GM12878 (cell line): Measurements from ENCODE around the gene RCAN2. TPM values are rescaled to one million over a fixed set of nuclear protein-coding genes. Genes with fewer than 3 reads are reported as not detected.

ENCODE experiments used
- ATAC-seq: fragments of 200-7000 bp; cut with Tn5 transposase; 3 replicates; pipeline ENCODE4 v1.9.1; 2020; ENCODE audit warnings: mild to moderate bottlenecking, moderate library complexity
- BruUV-seq: library from RNA; stranded (reverse); fragments of 400-500 nt; replicated peaks from 2 replicates; lab custom pipeline; 2021; lab: Mats Ljungman, UMichigan
- CTCF ChIA-PET: fragments of 300-600 bp; sonication (Branson Sonifier 250); formaldehyde crosslinking; extraction: SDS; loops from one replicate; lab custom pipeline; 2021; ENCODE audit warnings: inconsistent platforms; lab: Yijun Ruan, JAX
- POLR2A ChIA-PET: fragments of 350-600 bp; formaldehyde crosslinking; extraction: SDS; loops from one replicate; lab custom pipeline; 2021; ENCODE audit warnings: inconsistent platforms; lab: Charles Lee
- RAD21 ChIA-PET: fragments of 300-600 bp; sonication (Branson Sonifier 250); formaldehyde crosslinking; loops from one replicate; lab custom pipeline; 2023; ENCODE audit warnings: antibody characterized with exemption; ENCODE audit not compliant: unreplicated experiment; lab: Charles Lee
- SMC1A ChIA-PET: fragments of 300-600 bp; sonication (Branson Sonifier 250); formaldehyde crosslinking; loops from one replicate; lab custom pipeline; 2023; ENCODE audit not compliant: unreplicated experiment, uncharacterized antibody; lab: Charles Lee
- DNase-seq: peaks from one replicate; pipeline ENCODE4 v3.0.0-alpha.2; 2011; ENCODE audit warnings: low read depth, low spot score
- FAIRE-seq: peaks from 3 replicates; lab custom pipeline; 2011; peaks lifted over from hg19 to GRCh38; lab: Jason Lieb, UNC
- H2AFZ ChIP-seq: 2 replicates; pipeline ENCODE4 v1.6.0; 2011; ENCODE audit warnings: low read depth, low read length, control low read depth; ENCODE audit not compliant: control insufficient read depth
- H3K27ac ChIP-seq: 2 replicates; pipeline ENCODE4 v1.5.1; 2011; ENCODE audit warnings: control low read depth; ENCODE audit not compliant: control insufficient read depth, insufficient read depth
- H3K27me3 ChIP-seq, 2 experiments: replicated peaks in 1 of 2; 2 replicates each; pipeline versions ENCODE4 v1.6.0 to v1.6.1; 2011; ENCODE audit warnings: low read length in 1 of 2; ENCODE audit not compliant: control insufficient read depth in 2 of 2, insufficient read depth in 2 of 2
- H3K36me3 ChIP-seq, 2 experiments: 2 replicates each; pipeline ENCODE4 v1.5.1; 2011; ENCODE audit warnings: low read length in 1 of 2; ENCODE audit not compliant: control insufficient read depth in 2 of 2, insufficient read depth in 2 of 2
- H3K4me1 ChIP-seq: 2 replicates; pipeline ENCODE4 v1.6.1; 2011; ENCODE audit warnings: mild to moderate bottlenecking, low read length, moderate library complexity, mixed read lengths; ENCODE audit not compliant: control insufficient read depth, insufficient read depth
- H3K4me2 ChIP-seq: 2 replicates; pipeline ENCODE4 v1.6.0; 2011; ENCODE audit warnings: control low read depth; ENCODE audit not compliant: control insufficient read depth, insufficient read depth
- H3K4me3 ChIP-seq: fragments of 200-600 bp; sonication (generic); 2 replicates; pipeline ENCODE4 v1.5.1; 2016
- H3K79me2 ChIP-seq: 2 replicates; pipeline ENCODE4 v1.6.0; 2011; ENCODE audit warnings: low read length; ENCODE audit not compliant: control insufficient read depth, insufficient read depth
- H3K9ac ChIP-seq: 2 replicates; pipeline ENCODE4 v1.8.0; 2011; ENCODE audit warnings: low read length, control low read depth, mixed read lengths; ENCODE audit not compliant: control insufficient read depth, insufficient read depth
- H3K9me3 ChIP-seq: replicated peaks from 3 replicates; pipeline ENCODE4 v1.5.1; 2011; ENCODE audit warnings: mild to moderate bottlenecking, low read length; ENCODE audit not compliant: control insufficient read depth, insufficient read depth
- H4K20me1 ChIP-seq: 2 replicates; pipeline ENCODE4 v1.6.0; 2011; ENCODE audit not compliant: control insufficient read depth, insufficient read depth
- BACH1 ChIP-seq: fragments of 450-650 bp; IDR thresholded peaks from 2 replicates; pipeline ENCODE4 v1.6.1; 2017; ENCODE audit warnings: mild to moderate bottlenecking, borderline replicate concordance
- BRCA1 ChIP-seq: IDR thresholded peaks from 2 replicates; pipeline ENCODE4 v1.6.1; 2011; ENCODE audit warnings: low read depth, low read length, improper control_type of control experiment
- ETV6 ChIP-seq, 2 experiments: fragments of 450-650 bp in 1 of 2; IDR thresholded peaks in 1 of 2; conservative IDR thresholded peaks in 1 of 2; 2 replicates each; pipeline ENCODE4 v1.6.1; 2014; ENCODE audit warnings: antibody characterized with exemption in 1 of 2, borderline replicate concordance in 1 of 2, low read depth in 1 of 2, mild to moderate bottlenecking in 1 of 2, moderate library complexity in 1 of 2
- KAT2A ChIP-seq: conservative IDR thresholded peaks from 2 replicates; pipeline ENCODE4 v1.6.1; 2011; ENCODE audit warnings: low read depth, low read length; ENCODE audit not compliant: control insufficient read depth
- MTA2 ChIP-seq: fragments of 450-650 bp; IDR thresholded peaks from 2 replicates; pipeline ENCODE4 v1.6.1; 2016; ENCODE audit warnings: low read depth, mild to moderate bottlenecking, moderate library complexity
- NR2C2 ChIP-seq: IDR thresholded peaks from 2 replicates; pipeline ENCODE4 v1.6.1; 2011; ENCODE audit warnings: borderline replicate concordance, low read depth; ENCODE audit not compliant: control insufficient read depth, insufficient read length
- NR2F1 ChIP-seq: fragments of 450-650 bp; conservative IDR thresholded peaks from 2 replicates; pipeline ENCODE4 v1.6.1; 2017; ENCODE audit warnings: mild to moderate bottlenecking
- ZNF217 ChIP-seq: fragments of 450-650 bp; IDR thresholded peaks from 2 replicates; pipeline ENCODE4 v1.6.1; 2017; ENCODE audit warnings: antibody characterized with exemption, mild to moderate bottlenecking
- ZNF274 ChIP-seq: IDR thresholded peaks from one replicate; pipeline ENCODE4 v1.8.0; 2011; ENCODE audit not compliant: insufficient read length, insufficient read depth
- ZZZ3 ChIP-seq: IDR thresholded peaks from 2 replicates; pipeline ENCODE4 v1.6.1; 2011; ENCODE audit warnings: low read depth; ENCODE audit not compliant: control insufficient read depth, insufficient read length
- WGBS: methylation state at CpG from one replicate; pipeline ENCODE4 v1.1.6; 2016; ENCODE audit warnings: low lambda C conversion rate; ENCODE audit not compliant: insufficient replicate concordance, insufficient coverage; ENCODE audit errors: missing lambda C conversion rate; 5-methylcytosine and 5-hydroxymethylcytosine counted together
- in situ Hi-C: fragments of 300-500 bp; cut with MboI; formaldehyde crosslinking; loops from 9 replicates; pipeline ENCODE4 v1.14.3; 2018; ENCODE audit warnings: mixed read lengths
- intact Hi-C: fragments of 100-400 bp; cut with micrococcal nuclease; formaldehyde crosslinking; loops from one replicate; pipeline ENCODE4 v1.14.2; 2022; ENCODE audit not compliant: unreplicated experiment
- polyA plus RNA-seq, 11 experiments: library from polyadenylated mRNA; depleted of rRNA in 4 of 11; unstranded in 6 of 11; stranded (reverse) in 5 of 11; fragments of >200 nt; fragmentation: Nextera tagmentation in 4 of 11; fragmentation: Illumina TruSeq in 1 of 11; extraction: Ambion mirVana in 4 of 11; extraction: Trizol in 1 of 11; gene quantifications; 1 replicate in 1 of 11; 2 replicates in 10 of 11; pipeline versions ENCODE4 v1.2.1 to v1.2.3, GENCODE V29; 2011 to 2016; ENCODE audit warnings: inconsistent platforms in 2 of 11, missing spikeins in 2 of 11, low read depth in 1 of 11
- total RNA-seq, 4 experiments: library from RNA; depleted of rRNA in 3 of 4; stranded (reverse); fragments of >200 nt in 3 of 4; fragmentation: Illumina TruSeq in 1 of 4; extraction: Trizol in 1 of 4; gene quantifications; 2 replicates each; pipeline versions ENCODE4 v1.2.1 to v1.2.3, GENCODE V29; 2013 to 2021
- TF ChIP-seq, protein P1 (sequence below): IDR thresholded peaks from 2 replicates; pipeline ENCODE4 v1.6.1; 2012; ENCODE audit warnings: mild to moderate bottlenecking, low read depth, low read length
- TF ChIP-seq, protein P2 (sequence below): fragments of 450-650 bp; IDR thresholded peaks from 2 replicates; pipeline ENCODE4 v1.6.1; 2017; ENCODE audit warnings: borderline replicate concordance

RCAN2 gene
- total and polyA plus RNA-seq, 10 of the 15 experiments (the other 5 are each of a cell fraction or from before 2014, with no cell fraction given): 0.06 TPM; not detected in 9

DNA sequence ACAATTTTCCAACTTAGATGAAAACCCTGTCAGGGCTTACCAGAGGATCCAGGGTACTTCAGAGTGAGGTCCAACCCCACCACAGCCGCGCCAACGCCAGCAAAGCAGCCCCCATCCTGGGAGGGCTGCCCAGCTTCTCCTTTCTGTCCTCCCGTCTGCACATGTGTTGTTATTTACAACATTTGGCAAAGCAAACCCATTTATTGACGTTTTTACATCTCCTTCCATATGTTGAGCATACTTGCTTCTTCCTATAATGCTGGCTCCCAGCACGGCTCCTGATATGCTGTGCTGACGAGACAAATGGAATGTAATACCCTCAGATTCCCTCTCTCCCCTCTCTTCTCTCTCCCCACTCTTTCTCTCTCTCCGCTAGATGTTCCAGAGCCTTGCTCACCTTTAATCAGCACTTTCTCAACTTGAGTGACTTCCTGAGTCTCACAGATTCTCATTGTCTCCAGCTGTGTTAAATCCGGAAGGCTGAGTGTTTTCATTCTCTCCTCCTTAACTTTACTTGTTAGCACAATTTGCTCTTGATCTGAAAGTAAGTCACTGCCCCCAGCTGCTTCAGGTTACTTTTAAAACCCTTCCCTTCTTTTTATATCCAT, 22.7 kb downstream of the RCAN2 start:
- Histone ChIP-seq H3K27ac (no peak overlapping the region), H3K79me2 (no peaks in the 10 kb centered on the region), H3K4me1 (no peaks in the 10 kb centered on the region), H4K20me1 (no peaks in the 10 kb centered on the region), H3K36me3 (no peaks in the 10 kb centered on the region), H3K27me3 (no peaks in the 10 kb centered on the region)
- intact Hi-C loops: no loop called here
- ChIA-PET RAD21 (no interaction called here), SMC1A (interaction anchor here (0.7 kb wide), 1 partner anchor 27 kb away, joined by 3 read pairs; no protein-coding TSS in a partner anchor)
- no TSS peak for BruUV-seq
- in situ Hi-C loops: no loop called here
- 51% methylated on average over 9 of the region's 9 CpGs for WGBS
- ATAC-seq (no peak), FAIRE-seq (no peak)
- TF ChIP-seq BRCA1: no peak
- no peak for TF ChIP-seq ZNF274
- TF ChIP-seq, all 136 proteins: peak for 0
- Histone ChIP-seq H3K9me3 (no peaks in the 10 kb centered on the region), H3K4me3 (no peak overlapping the region), H3K9ac (no peak overlapping the region), H2AFZ (no peak overlapping the region), H3K4me2 (no peak overlapping the region)
- DNase-seq: no peak
- POLR2A ChIA-PET: no interaction called here
- CTCF ChIA-PET: no interaction called here

DNA sequence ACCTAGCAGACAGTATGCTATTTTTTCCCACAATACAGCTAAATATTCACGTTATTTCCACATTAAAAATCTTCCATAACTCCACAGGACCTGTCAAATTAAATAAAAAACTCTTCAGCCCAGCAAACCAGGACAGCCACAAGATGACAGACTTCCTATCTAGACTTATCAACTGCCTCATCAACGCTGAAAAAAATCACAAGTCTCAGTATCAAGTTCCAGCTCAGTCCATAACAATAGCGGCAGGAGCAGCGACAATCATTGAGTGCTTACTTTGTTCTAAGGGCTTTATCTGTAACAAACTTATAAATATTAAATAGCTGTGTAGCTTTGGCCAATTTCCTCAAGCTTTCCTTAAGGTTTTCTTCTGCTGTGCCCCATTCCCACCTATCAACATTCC, 24.7 kb downstream of the RCAN2 start:
- ChIA-PET POLR2A (no interaction called here), RAD21 (no interaction called here), SMC1A (interaction anchor here (0.9 kb wide), 1 partner anchor 12 kb away, joined by 3 read pairs; no protein-coding TSS in a partner anchor), CTCF (no interaction called here)
- no peak overlapping the region for H3K27ac ChIP-seq
- H3K9ac ChIP-seq: no peak overlapping the region
- in situ Hi-C loops (no loop called here), intact Hi-C loops (no loop called here)
- no TSS peak for BruUV-seq
- no peak for ATAC-seq
- no peaks in the 10 kb centered on the region for H4K20me1 ChIP-seq
- H3K4me1 ChIP-seq: no peaks in the 10 kb centered on the region
- no peaks in the 10 kb centered on the region for H3K79me2 ChIP-seq
- no peaks in the 10 kb centered on the region for H3K9me3 ChIP-seq
- 44% methylated on average over 4 of the region's 4 CpGs for WGBS
- H2AFZ ChIP-seq: no peak overlapping the region
- no peaks in the 10 kb centered on the region for H3K27me3 ChIP-seq
- no peak for DNase-seq
- no peak overlapping the region for H3K4me2 ChIP-seq
- H3K4me3 ChIP-seq: no peak overlapping the region
- no peak for FAIRE-seq
- no peaks in the 10 kb centered on the region for H3K36me3 ChIP-seq
- TF ChIP-seq, protein P1, sequence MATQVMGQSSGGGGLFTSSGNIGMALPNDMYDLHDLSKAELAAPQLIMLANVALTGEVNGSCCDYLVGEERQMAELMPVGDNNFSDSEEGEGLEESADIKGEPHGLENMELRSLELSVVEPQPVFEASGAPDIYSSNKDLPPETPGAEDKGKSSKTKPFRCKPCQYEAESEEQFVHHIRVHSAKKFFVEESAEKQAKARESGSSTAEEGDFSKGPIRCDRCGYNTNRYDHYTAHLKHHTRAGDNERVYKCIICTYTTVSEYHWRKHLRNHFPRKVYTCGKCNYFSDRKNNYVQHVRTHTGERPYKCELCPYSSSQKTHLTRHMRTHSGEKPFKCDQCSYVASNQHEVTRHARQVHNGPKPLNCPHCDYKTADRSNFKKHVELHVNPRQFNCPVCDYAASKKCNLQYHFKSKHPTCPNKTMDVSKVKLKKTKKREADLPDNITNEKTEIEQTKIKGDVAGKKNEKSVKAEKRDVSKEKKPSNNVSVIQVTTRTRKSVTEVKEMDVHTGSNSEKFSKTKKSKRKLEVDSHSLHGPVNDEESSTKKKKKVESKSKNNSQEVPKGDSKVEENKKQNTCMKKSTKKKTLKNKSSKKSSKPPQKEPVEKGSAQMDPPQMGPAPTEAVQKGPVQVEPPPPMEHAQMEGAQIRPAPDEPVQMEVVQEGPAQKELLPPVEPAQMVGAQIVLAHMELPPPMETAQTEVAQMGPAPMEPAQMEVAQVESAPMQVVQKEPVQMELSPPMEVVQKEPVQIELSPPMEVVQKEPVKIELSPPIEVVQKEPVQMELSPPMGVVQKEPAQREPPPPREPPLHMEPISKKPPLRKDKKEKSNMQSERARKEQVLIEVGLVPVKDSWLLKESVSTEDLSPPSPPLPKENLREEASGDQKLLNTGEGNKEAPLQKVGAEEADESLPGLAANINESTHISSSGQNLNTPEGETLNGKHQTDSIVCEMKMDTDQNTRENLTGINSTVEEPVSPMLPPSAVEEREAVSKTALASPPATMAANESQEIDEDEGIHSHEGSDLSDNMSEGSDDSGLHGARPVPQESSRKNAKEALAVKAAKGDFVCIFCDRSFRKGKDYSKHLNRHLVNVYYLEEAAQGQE: no peak
- TF ChIP-seq NR2F1: no peak
- no peak for TF ChIP-seq ETV6 (conservative IDR thresholded peaks at IDR 0.05 in 1 of 2, IDR thresholded peaks at IDR 0.05 in 1 of 2; ENCODE audit: borderline replicate concordance in 1 of 2, low read depth in 1 of 2)
- TF ChIP-seq ZZZ3: no peak
- TF ChIP-seq, protein P2, sequence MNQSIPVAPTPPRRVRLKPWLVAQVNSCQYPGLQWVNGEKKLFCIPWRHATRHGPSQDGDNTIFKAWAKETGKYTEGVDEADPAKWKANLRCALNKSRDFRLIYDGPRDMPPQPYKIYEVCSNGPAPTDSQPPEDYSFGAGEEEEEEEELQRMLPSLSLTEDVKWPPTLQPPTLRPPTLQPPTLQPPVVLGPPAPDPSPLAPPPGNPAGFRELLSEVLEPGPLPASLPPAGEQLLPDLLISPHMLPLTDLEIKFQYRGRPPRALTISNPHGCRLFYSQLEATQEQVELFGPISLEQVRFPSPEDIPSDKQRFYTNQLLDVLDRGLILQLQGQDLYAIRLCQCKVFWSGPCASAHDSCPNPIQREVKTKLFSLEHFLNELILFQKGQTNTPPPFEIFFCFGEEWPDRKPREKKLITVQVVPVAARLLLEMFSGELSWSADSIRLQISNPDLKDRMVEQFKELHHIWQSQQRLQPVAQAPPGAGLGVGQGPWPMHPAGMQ: no peak
- TF ChIP-seq BACH1: no peak
- no peak for TF ChIP-seq MTA2
- no peak for TF ChIP-seq NR2C2
- TF ChIP-seq KAT2A: no peak
- TF ChIP-seq ZNF217: no peak
